Tibial nerve (tissue), 4 donors: ENCODE measurements around the gene DKK2. TPM values are rescaled to one million over a fixed set of nuclear protein-coding genes. Genes with fewer than 3 reads are reported as not detected.

Experiments
- DNase-seq, 2 donors: peaks; one replicate each; pipeline ENCODE4 v3.0.0-alpha.2; 2019; ENCODE audit warnings: low spot score in 2 of 2
- H3K27ac ChIP-seq, 4 donors: fragments of 200-600 bp; sonication (generic) in 3 of 4; one replicate each; pipeline ENCODE4 v1.5.1; 2017 to 2019; ENCODE audit warnings: mild to moderate bottlenecking in 1 of 4
- H3K27me3 ChIP-seq, 2 donors: fragments of 200-600 bp; sonication (generic) in 1 of 2; one replicate each; pipeline versions ENCODE4 v1.5.1 to v1.6.0; 2017 to 2019
- H3K36me3 ChIP-seq, 3 donors: fragments of 200-600 bp; sonication (generic); one replicate each; pipeline ENCODE4 v1.5.1; 2018 to 2019
- H3K4me1 ChIP-seq, 4 donors: fragments of 200-600 bp; sonication (generic) in 3 of 4; one replicate each; pipeline ENCODE4 v1.5.1; 2017 to 2019
- H3K4me3 ChIP-seq, 4 donors: fragments of 200-600 bp; sonication (generic) in 3 of 4; one replicate each; pipeline ENCODE4 v1.5.1; 2017 to 2019; ENCODE audit warnings: mild to moderate bottlenecking in 1 of 4, moderate library complexity in 1 of 4
- H3K9me3 ChIP-seq, 4 donors: fragments of 200-600 bp; sonication (generic) in 3 of 4; one replicate each; pipeline ENCODE4 v1.5.1; 2017 to 2019
- CTCF ChIP-seq, 5 experiments: fragments of 200-600 bp in 3 of 5; fragments of 450-650 bp in 2 of 5; sonication (generic) in 3 of 5; IDR thresholded peaks; one replicate each; pipeline ENCODE4 v1.5.1; 2016 to 2019; ENCODE audit warnings: antibody characterized with exemption in 5 of 5, mild to moderate bottlenecking in 3 of 5, moderate library complexity in 2 of 5
- EP300 ChIP-seq, 2 donors: sonication (generic); formaldehyde crosslinking; IDR thresholded peaks; one replicate each; pipeline ENCODE4 v1.6.1; 2017; ENCODE audit warnings: antibody characterized with exemption in 2 of 2, mild to moderate bottlenecking in 1 of 2
- POLR2A ChIP-seq, 2 donors: fragments of 450-650 bp; IDR thresholded peaks; one replicate each; pipeline ENCODE4 v1.6.1; 2017; ENCODE audit warnings: antibody characterized with exemption in 2 of 2, mild to moderate bottlenecking in 2 of 2, moderate library complexity in 2 of 2
- WGBS, 2 donors: methylation state at CpG; one replicate each; pipeline ENCODE4 v1.1.5; 2018; 5-methylcytosine and 5-hydroxymethylcytosine counted together
- total RNA-seq, 4 donors: library from RNA; depleted of rRNA; stranded (reverse); fragments of >200 nt; gene quantifications; one replicate each; pipeline ENCODE4 v1.1.0, GENCODE V29; 2016

The DKK2 gene
- total RNA-seq, 4 donors from 2014 or later: 5.4 to 18.4 (median 15.3) TPM

GRCh38 chr4:107069049-107069448 lies 32.9 kb upstream of the DKK2 start:
- H3K9me3 ChIP-seq: no peaks in the 10 kb centered on the region
- no peak overlapping the region for H3K27ac ChIP-seq
- H3K36me3 ChIP-seq: no peaks in the 10 kb centered on the region
- WGBS, 2 donors: 70 to 82% methylated on average over 3 of the region's 3 CpGs
- TF ChIP-seq CTCF (IDR thresholded peaks at IDR 0.05): no peak
- no peaks in the 10 kb centered on the region for H3K4me1 ChIP-seq
- H3K27me3 ChIP-seq: no peaks in the 10 kb centered on the region
- H3K4me3 ChIP-seq: no peak overlapping the region
- no peak for DNase-seq

GRCh38 chr4:107068116-107068515 lies 32.0 kb upstream of the DKK2 start:
- no peaks in the 10 kb centered on the region for H3K9me3 ChIP-seq
- H3K36me3 ChIP-seq: no peaks in the 10 kb centered on the region
- WGBS, 2 donors: 26 to 43% methylated on average over 1 of the region's 1 CpG
- TF ChIP-seq EP300 (IDR thresholded peaks at IDR 0.05): no peak
- TF ChIP-seq CTCF (IDR thresholded peaks at IDR 0.05): no peak
- no peak for TF ChIP-seq POLR2A (IDR thresholded peaks at IDR 0.05)
- H3K27ac ChIP-seq: no peak overlapping the region
- no peaks in the 10 kb centered on the region for H3K4me1 ChIP-seq
- no peak for DNase-seq
- H3K27me3 ChIP-seq: no peaks in the 10 kb centered on the region
- H3K4me3 ChIP-seq: no peak overlapping the region

GRCh38 chr4:107066621-107067020 lies 30.5 kb upstream of the DKK2 start:
- 89 to 94% methylated on average over 1 of the region's 1 CpG for WGBS, 2 donors
- TF ChIP-seq EP300 (IDR thresholded peaks at IDR 0.05): no peak

GRCh38 chr4:107065201-107065600 lies 29.1 kb upstream of the DKK2 start:
- Histone ChIP-seq H3K9me3 (no peaks in the 10 kb centered on the region), H3K4me3 (no peak overlapping the region), H3K4me1 (no peaks in the 10 kb centered on the region), H3K27me3 (no peaks in the 10 kb centered on the region), H3K27ac (no peak overlapping the region), H3K36me3 (no peaks in the 10 kb centered on the region)
- DNase-seq: no peak
- TF ChIP-seq CTCF (IDR thresholded peaks at IDR 0.05) (no peak), POLR2A (IDR thresholded peaks at IDR 0.05) (no peak), EP300 (IDR thresholded peaks at IDR 0.05) (no peak)

More at GRCh38 chr4:107066621-107067020, 30.5 kb upstream of the DKK2 start:
- H3K9me3 ChIP-seq: no peaks in the 10 kb centered on the region
- no peaks in the 10 kb centered on the region for H3K36me3 ChIP-seq
- no peaks in the 10 kb centered on the region for H3K4me1 ChIP-seq
- no peak overlapping the region for H3K4me3 ChIP-seq
- no peaks in the 10 kb centered on the region for H3K27me3 ChIP-seq
- DNase-seq: no peak
- H3K27ac ChIP-seq: no peak overlapping the region

- 77 to 81% methylated on average over 6 of the region's 6 CpGs for WGBS, 2 donors
- Histone ChIP-seq H3K27ac (no peak overlapping the region), H3K27me3 (no peaks in the 10 kb centered on the region), H3K4me3 (no peak overlapping the region), H3K9me3 (no peaks in the 10 kb centered on the region), H3K4me1 (no peaks in the 10 kb centered on the region), H3K36me3 (no peaks in the 10 kb centered on the region)
- no peak for DNase-seq
- TF ChIP-seq CTCF (IDR thresholded peaks at IDR 0.05) (no peak), EP300 (IDR thresholded peaks at IDR 0.05) (no peak), POLR2A (IDR thresholded peaks at IDR 0.05) (no peak)
Observed at GRCh38 chr4:107060388-107060787, 24.3 kb upstream of the DKK2 start.

- Histone ChIP-seq H3K4me3 (no peak overlapping the region), H3K9me3 (no peaks in the 10 kb centered on the region), H3K27me3 (no peaks in the 10 kb centered on the region), H3K36me3 (no peaks in the 10 kb centered on the region), H3K27ac (no peak overlapping the region), H3K4me1 (no peaks in the 10 kb centered on the region)
- DNase-seq: no peak
- 59 to 71% methylated on average over 1 of the region's 1 CpG for WGBS, 2 donors
- TF ChIP-seq CTCF (IDR thresholded peaks at IDR 0.05): no peak
- no peak for TF ChIP-seq POLR2A (IDR thresholded peaks at IDR 0.05)
- TF ChIP-seq EP300 (IDR thresholded peaks at IDR 0.05): no peak
Observed at GRCh38 chr4:107058828-107059227, 22.7 kb upstream of the DKK2 start.
